Activated naive CD4-positive, alpha-beta T cell (primary cell): Measurements from ENCODE around the gene ATP2A3.
"Not testable (repeated sequence)": the region's sequence is repeated elsewhere in the genome, so short reads cannot be mapped to it uniquely, and the experiment has no call there.

Source experiments
- DNase-seq, 4 experiments: peaks; one replicate each; lab custom pipeline; 2025; lab: John Stamatoyannopoulos, UW

The ATP2A3 gene

DNA sequence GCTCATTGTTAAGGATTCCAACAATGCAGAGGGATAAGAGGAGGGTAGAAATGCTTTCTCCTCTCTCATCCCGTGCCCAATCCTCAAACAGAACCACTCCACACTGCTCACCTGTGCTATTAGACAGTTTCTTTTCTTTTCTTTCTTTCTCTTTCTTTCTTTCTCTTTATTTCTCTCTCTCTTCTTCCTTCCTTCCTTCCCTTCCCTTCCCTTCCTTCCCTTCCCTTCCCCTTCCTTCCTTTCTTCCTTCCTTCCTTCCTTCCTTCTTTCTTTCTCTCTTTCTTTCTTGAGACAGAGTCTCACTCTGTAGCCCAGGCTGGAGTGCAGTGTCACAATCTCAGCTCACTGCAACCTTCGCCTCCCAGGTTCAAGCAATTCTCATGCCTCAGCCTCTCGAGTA is 27.5 kb upstream of the ATP2A3 start:
- DNase-seq: not testable (repeated sequence)

DNA sequence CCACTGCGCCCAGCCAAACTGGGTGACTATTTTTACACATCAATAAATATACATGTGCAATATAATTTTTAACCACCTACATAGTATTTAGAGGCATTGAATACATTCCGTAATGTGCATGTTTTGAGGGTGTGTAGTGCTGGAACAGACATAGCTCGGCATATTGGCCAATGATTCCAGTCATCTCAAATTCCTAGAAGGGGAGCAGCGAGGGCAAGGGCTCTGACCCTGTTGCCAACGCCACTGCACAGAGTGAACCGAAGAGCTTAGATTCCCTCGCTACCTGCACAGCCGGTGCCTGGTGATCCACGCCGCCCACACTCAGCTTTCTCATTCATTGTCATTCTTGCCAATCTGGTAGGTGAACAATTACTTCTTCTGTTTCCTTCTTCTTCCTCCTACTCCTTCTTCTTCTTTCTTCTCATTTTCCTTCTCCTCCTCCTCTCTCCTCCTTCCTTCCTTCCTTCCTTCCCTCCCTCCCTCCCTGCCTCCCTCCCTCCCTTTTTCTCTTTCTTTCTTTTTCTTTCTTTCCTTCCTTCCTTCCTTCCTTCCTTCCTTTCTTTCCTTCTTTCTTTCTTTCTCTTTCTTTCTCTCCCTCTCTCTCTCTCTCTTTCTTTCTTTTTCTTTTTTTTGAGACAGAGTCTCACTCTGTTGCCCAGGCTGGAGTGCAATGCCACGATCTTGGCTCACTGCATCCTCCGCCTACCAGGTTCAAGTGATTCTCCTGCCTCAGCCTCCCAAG is 26.3 kb upstream of the ATP2A3 start:
- no peak for DNase-seq

DNA sequence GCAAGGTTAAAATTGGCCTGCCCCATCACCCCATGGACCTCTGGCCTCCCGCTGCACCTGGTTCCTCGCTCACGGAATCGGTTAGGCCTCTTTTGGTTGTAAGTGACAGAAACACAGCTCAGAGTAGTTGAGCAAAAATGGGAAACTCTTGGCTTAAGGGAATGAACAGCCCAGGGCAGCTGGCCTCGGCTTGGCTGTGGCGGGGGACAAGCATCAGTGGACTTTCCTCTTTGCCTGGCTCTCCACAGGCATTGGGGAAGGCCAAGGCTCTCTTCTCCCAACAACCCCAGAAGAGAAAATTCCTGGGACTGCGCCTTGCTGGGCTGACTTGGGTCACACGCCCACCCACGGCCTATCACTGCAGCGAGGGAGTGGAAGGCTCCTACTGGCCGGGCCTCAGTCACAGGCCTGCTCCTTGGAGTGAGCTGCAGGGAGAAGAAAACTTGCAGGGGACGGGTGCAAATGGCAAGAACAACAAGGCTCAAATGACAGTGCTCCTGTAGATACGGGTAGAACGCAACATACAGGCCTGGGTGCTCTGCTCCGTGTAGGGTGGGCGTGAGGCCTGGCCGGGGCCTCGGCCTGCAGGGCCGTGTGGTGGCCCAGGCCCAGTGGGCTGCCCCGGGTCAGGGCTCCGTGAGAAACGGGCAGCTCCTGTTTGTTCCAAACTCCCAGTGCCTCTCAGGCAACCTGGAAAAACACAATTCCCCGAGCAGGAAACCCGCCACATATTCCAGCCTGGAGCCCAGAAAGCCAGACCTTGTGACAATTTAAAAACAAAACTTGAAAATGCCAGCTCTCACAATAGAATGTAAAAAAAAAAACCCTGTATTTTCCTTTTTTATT is 25.0 kb upstream of the ATP2A3 start:
- no peak for DNase-seq

DNA sequence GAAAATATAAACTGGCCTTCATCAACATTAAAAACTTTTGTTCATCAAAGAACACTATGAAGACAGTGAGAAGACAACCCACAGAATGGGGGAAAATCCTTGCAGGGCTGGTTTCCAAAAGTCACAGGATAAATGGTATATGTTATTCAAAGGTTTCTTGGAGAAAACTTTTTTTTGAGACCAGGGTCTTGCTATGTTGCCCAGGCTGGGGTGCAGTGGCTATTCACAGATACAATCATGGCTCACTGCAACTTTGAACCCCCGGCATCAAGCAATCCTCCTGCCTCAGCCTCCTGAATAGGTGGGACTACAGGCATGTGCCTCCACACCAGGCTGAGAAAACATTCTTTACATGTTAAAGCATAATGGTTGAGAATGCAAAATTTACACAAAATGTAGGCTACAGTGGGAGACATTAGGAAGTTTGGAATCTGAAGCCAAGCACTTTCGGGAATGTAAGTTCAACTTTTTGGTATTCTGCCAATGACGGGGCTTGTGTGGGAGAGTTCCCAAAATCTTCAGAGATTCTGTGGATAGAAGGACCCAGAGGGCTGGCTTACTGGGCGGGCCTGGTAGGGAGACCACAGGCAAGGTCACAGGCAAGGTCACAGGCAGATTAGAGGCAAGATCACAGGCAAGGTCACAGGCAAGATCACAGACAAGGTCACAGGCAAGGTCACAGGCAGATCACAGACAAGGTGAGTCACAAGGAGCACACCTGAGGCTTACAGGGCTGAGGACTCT is 24.2 kb upstream of the ATP2A3 start:
- no peak for DNase-seq

DNA sequence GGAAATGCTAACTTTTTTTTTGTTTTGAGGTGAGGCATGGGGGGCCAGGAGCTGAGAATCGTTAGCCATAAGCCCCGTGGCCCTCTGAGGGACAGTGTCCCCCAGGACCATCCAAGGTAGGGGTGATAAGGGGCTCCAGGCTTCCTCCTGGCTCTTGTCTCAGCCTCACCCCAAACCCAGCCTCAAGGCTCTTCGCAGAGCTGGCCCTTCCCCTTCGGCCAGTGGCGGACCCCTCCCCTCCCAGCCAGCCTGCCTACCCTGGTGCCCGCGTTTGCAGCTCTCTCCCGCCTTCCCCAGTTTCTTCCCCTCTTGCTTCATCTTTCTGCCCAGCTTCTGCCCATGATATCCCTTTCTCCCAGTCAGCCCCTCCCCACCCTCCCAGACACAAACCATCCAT is 22.7 kb upstream of the ATP2A3 start:
- DNase-seq: no peak

DNA sequence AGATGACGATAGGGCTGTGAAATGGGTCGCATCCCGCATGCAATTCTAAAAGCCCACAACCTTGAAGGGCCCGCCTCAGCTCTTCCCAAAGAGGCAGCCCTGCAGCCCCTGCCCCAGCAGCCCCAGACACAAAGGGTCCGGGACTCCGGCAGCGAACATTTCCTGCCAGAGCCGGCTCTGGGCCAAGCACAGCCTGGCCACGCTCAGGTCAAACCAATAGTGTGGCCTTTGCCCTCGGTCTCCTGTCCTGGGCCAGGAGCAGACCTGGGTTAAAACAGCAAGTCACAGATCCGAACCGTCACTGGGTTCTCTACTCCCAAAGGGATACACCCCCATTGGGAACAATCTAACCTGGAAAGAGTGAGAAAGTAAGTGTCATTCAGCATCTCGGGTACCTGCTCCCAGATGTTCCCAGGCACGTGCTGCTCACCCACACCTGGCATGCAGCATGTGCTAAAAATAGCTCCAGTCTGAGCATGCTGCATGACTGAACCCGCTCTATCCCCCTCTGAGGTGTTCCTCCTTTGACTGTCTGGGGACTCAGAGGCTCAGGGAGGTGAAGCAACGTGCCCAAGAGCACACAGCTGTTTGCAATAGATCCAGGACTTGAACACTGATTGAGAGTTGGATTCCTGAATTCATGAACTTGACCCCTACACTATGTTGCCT is 22.2 kb upstream of the ATP2A3 start:
- no peak for DNase-seq

DNA sequence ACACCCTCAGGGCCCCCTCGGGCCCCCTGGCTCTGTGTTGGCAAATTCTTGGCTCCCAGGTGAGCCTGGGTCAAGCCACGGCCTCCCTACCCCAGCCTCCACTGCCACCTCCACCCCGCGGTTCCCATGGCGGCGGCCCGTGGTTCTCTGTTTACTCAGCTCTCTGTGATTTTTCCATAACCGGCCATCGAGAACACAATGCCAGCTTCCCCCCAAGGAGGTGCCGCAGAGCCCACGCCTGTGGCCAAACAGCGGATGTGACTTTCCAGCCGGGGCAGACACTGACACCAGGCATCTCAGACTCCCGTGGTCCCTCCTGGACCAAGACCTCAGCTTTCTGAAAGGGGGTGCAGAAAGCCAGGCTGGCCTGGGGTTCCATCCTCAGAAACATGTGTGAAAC is 21.6 kb upstream of the ATP2A3 start:
- no peak for DNase-seq

DNA sequence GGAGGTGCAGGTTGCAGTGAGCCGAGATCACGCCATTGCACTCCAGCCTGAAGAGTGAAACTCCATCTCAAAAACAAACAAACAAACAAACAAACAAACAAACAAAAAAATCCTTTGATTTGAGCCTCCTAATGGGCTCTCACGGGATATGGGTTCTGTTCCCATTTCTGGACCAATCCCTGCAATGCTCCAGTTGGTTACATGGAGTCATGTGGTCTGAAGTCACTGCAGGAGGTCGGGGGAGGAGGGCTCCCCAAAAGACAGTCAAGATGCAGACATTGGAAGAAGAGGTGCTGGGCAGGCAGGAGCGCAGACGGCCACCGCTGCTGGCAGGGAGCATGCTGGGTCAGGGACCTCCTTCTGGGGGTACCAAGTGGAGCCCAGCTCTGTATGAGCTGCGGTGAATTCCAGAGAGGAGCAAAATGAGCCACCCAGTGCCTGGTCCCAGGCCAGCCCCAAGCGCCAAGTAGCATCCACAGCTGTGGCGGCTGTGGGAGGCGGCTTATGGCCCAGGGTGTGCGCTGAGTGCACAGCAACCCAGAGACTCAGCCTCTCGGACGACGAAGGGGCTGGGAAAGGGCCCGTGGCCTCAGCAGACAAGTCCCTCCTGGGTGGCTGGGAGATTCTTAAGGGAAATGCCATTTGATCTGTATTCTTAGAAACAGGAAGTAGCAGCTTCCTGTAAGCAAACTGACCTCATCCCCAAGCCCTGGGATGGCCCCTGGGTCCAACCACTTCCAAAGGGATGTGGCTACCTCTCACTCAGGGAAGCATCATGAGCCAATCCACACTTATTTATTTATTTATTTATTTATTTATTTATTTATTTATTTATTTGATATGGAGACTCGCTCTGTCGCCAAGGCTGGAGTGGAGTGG is 19.6 kb upstream of the ATP2A3 start:
- no peak for DNase-seq

DNA sequence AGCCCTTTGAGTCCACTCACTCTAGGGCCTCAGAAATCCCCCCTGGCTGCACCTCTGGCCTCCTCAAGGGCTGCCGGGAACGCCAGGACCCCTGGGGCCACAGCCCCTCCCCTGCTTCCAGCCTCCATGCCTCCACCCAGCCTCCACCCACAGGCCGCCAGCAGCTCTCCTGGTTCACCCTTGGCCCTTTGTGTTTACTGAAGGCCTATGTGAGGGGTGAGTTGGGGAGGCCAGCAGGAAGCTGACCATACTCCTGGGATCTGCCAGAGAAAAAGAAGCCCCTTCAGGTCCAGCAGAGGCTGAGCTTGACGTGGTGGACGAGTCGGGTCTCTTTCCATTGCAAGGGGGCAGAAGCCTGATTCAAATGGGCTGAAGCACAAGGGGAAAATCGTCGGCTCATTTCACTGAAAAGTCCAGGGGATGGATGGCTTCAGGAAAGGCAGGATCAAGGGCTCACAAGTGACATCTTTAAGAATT is 18.3 kb upstream of the ATP2A3 start:
- no peak for DNase-seq

DNA sequence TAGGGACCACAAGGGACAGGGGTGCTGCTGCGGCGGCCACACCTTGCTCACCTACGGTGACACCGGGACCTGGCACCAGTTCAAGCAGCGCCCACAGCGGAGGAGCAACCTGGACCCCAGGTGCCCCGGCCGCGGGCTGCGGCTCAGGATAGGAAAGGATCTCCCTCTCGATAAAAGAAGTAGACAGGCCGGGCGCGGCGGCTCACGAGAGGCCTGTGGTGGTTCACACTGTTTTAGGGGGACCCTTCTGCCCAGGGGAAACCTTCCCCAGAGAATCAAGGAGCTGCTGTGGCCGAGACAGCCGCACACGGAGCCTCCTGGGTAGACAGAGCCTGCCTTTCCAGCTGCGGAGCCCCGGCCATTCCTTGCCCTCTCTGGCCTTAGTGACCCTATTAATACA is 17.9 kb upstream of the ATP2A3 start:
- no peak for DNase-seq

DNA sequence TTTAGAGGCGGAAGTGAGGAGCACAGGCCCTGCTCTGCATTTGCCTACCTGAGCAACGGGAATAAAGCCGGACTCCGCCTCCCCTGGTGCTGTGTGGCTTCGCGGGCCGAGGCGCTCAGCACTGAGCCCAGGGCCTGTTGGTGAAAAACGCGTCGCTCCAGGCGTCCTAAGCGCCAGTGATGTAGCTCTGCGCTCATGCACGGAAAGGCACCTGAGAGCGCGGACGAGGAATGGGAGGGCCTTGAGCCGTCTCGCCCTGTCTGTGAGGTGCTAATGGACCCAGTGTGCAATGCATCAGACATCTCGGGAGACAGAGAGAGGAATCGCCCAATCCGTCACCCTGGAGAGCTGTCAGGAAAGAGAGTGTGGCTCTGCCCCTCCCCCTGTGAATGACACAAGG is 17.2 kb upstream of the ATP2A3 start:
- no peak for DNase-seq

DNA sequence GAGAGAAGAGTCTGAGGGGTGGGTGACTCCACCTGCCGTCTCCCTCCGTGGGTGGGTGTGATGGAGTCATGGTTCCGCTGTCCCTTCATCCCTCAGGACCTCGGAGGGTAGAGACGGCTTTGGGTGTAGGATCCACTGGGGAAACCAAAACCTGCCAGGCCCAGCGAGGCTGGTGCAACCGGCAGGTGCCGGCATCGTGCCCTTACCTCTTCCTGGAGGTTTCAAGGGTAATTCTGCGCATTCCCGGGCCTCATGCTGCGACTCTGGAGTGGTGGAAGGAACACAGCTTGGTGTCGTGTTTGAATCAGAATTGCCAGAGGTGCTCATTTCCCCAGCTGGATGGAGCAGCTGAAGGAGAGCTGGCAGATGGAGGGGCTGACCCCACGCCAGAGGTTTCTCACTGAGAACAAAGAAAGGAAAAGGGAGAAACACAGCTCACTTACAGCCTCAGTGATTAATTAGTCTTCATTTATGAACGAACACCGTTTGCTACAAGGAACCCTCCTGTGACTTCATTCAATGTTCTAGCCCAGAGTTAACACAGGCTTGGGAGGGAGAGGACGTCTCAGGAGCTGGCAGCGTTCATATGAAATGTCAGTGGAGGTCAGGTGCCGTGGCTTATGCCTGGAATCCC is 16.3 kb upstream of the ATP2A3 start:
- DNase-seq: no peak

DNA sequence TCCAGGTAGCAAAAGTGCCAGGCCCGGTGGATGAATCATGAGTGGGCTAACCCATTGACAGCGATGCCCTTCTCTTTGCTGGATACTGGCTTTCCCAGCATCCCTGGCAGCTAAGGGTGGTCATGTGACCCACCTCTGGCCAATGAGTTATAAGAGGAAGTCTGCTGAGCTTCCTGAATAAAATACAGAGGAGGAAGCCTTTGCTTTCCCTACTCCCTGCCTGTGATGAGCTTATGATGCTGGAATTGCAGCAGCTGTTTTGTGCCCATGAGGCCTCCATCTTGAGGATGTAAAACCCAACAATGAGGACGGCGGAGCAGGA is 15.0 kb upstream of the ATP2A3 start:
- DNase-seq: no peak

DNA sequence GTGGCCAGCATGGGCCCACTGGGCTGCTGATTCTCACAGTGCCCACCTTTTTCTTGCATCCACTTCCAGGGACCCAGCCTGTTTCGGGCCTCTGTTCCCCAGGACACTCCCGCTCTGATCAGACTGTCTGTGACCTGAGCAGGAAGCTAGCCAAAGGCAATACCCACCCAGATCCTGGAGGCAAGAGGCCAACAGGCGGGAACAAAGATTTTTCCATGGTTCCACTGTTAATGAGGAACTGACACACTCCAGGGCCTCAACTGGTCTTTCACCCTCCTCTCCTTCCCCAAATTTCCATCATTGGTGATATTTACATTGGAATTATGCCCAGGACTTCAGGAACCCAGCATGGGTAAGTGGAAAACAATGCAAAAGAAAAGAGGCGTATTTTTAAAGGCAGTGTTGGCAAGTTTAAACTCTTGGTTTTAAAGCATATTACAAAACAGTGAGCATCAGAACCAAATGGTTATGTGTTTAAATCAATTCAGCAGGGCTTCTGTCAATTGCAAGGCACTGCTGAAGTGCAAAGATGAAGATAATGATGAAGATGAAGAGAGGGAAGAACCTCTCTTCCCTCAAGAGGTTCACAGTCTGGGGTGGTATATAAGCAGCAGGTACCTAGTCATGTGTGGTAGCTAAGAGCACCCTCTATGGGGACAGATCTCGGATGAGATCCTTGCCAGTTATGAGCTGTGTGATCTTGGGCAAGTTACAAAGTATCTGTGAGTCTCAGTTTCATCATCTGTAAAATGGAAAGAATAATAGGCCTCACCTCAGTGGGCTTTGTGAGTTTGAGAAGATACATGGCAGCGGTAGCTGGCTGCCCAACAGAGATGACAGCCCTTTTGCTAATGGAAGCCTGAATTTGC is 14.4 kb upstream of the ATP2A3 start:
- DNase-seq: no peak

DNA sequence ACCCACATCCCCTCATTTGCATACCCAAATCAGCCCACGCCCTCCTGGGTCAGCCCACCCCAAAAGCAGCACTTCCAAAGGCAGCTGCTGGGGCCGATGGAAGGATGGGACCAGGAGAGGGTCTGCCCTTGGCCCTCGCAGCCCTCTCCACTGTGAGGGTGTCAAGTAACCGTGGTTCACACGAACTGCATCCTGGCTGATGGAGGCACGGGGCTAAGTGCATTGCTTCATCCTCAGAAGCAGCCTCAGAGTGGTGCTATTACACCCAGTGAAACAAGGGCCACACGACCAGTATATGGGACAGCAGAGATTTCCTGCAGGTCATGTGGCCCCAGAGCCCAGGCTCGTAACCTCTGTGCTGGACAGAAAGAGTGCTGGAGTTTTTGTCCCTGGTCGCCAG is 13.2 kb upstream of the ATP2A3 start:
- no peak for DNase-seq

DNA sequence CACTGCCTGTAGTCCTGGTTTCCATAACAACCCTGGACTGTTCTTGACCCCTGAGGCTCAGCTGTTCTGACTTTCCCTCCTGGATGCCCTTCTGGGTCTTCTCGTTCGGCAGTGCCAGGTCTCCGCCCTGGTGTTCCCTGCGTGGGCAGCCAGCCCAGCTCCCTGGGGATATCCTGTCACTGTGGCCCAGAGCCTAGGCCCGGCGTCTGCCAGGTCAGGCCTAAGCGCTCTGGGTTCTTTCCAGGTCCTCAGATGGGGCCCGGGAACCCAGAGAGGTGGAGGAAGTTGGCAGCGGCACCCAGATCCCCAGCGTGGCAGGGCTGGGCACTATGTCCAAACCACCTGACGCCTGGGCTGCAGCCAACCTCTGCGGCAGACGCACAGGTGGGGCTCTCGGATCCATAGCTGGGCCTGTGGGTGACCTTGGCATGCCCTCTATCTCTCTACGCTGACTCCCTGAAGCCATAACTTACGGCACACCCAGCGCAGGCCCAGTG is 12.5 kb upstream of the ATP2A3 start:
- DNase-seq: no peak

DNA sequence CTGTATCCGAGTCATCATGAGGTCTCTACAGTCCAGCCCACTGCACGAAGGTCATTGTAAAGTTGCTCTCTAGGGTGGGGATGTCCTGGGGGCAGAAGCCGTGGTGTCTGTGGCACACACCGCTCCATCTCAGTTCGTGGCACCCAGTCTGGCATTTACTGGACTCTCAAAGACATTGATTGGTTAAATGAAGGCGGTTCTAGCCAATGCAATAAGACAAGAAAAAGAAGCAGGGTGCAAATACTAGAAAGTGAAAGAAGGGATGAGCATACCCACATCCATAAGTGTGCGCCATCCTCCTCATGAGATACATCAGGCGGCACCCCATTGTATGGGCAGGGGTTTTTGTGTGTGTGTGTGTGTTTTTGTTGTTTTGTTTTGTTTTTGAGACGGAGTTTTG is 10.7 kb upstream of the ATP2A3 start:
- no peak for DNase-seq

DNA sequence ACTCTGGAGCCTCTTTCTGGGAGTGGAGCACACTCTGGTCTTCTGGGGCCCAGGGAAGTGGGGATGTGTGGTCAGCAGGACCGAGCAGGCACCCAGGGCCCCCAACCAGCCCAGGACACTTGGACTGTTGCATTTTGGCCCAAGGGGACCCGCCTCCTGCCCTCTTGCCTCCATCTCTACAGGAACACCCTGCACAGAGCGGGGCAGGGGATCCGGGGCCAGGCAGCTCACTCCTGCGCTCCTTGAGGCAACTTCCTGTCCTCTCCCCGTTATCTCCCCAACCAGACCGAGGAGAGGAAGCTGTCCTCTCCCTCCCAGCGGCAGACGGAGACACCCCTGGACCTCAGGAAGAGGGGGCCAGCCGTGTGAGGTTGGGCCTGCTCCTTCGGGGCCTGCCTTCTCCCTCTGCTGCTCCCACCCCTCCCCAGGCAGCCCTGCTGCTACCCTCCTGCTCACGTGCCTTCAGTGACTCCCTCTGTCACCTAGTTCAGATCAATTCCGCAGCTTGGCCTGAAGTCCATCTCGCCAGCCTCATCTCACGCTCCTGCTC is 10.0 kb upstream of the ATP2A3 start:
- DNase-seq: no peak

DNA sequence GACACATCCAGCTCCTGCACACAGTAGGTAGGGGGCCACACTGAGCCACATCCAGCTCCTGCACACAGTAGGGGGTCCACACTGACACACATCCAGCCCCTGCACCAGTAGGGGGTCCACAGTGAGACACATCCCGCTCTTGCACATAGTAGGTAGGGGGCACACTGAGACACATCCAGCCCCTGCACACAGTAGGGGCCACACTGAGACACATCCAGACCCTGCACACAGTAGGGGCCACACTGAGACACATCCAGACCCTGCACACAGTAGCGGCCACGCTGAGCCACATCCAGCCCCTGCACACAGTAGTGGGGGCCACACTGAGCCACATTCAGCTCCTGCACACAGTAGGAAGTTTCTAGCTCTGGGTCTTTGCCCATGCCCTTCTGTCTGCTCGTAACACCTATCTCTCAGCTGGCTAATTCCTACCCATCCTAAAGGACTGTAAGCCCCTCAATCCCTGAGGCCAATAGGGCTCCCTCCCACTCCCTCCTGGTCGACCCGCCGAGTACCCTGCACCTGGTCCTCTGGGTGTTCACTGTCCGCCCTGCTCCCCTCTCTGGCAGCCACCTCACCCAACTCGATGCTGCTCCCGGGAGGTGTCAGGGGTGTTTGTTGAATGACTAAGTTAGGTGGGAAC is 9.4 kb upstream of the ATP2A3 start:
- DNase-seq: no peak
